Measurements from ENCODE around the gene SPINK4.

- no peak for TF ChIP-seq EZH2 (IDR thresholded peaks at IDR 0.05; ENCODE audit: borderline replicate concordance, low read depth, low read length, severe bottlenecking)
- TF ChIP-seq, protein P1, sequence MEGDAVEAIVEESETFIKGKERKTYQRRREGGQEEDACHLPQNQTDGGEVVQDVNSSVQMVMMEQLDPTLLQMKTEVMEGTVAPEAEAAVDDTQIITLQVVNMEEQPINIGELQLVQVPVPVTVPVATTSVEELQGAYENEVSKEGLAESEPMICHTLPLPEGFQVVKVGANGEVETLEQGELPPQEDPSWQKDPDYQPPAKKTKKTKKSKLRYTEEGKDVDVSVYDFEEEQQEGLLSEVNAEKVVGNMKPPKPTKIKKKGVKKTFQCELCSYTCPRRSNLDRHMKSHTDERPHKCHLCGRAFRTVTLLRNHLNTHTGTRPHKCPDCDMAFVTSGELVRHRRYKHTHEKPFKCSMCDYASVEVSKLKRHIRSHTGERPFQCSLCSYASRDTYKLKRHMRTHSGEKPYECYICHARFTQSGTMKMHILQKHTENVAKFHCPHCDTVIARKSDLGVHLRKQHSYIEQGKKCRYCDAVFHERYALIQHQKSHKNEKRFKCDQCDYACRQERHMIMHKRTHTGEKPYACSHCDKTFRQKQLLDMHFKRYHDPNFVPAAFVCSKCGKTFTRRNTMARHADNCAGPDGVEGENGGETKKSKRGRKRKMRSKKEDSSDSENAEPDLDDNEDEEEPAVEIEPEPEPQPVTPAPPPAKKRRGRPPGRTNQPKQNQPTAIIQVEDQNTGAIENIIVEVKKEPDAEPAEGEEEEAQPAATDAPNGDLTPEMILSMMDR (IDR thresholded peaks at IDR 0.05; ENCODE audit: borderline replicate concordance, extremely low read depth, low read length, poor library complexity, severe bottlenecking): no peak
Observed at GRCh38 chr9:33289496-33289895, 49.5 kb downstream of the SPINK4 start.
